ENCODE results near the gene CYGB. TPM values are rescaled to one million over a fixed set of nuclear protein-coding genes. Genes with fewer than 3 reads are reported as not detected.

The CYGB gene
- total and polyA plus RNA-seq, 9 of the 15 experiments (the other 6 are each of a cell fraction or from before 2014, with no cell fraction given) = 0.08 to 0.95 (median 0.18) TPM; not detected in 5

DNA sequence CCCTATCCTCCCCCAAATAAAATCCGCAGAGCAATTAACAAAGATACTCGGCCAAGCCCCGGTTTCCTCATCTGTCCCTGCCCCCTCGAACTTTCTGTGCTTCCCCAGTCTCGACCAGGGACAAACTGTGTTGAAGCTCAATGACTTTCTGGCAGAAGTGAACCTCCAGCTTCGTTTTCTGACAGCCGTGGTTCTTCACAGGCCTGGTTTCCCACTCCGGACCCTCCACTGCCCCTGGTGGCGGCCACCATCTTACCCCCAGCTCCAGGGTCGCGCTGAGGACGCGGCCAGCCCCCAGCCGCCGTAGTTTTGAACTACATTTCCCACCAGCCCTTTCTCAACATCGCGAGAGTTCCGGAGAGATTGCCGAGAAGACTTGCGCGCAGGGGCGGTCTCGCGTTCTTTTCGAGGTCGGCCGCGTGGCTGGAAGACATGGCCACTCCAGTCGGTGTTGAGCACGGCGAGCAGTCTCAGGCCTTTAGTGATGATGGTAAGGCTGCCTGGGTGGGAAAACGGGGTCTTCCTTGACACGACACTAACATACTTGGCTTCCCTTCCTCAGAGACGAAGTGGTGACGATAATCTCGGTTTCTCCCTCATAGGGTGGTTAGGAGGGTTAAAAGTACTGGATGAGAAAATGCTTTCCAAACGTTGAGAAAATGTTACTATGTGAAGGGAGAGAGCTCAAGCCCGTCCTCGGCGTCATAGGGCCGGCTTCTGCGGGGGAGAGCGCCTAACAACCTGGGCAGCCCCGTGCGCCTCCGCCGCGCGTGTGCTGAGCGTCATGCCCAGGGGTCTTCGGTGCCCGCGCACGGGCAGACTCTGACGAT lies 20.1 kb upstream of the CYGB start (continued):
- 0 out of 2 replicates have a peak, but pooled peaks have one; percentile 1 for TF ChIP-seq ZBTB43 (CRISPR knock-in tag; IDR thresholded peaks at IDR 0.05)
- TF ChIP-seq TRIM28 (IDR thresholded peaks at IDR 0.05) = peak; percentile 17; the same call in 1 of the 2 replicates
- no peak for TF ChIP-seq CGGBP1 (CRISPR knock-in tag; IDR thresholded peaks at IDR 0.05)
- TF ChIP-seq NUFIP1 (IDR thresholded peaks at IDR 0.05; ENCODE audit: partially characterized antibody) = no peak
- TF ChIP-seq, protein P1, sequence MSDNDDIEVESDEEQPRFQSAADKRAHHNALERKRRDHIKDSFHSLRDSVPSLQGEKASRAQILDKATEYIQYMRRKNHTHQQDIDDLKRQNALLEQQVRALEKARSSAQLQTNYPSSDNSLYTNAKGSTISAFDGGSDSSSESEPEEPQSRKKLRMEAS (CRISPR knock-in tag; IDR thresholded peaks at IDR 0.05) = peak; percentile 96
- no peak for TF ChIP-seq ZNF282 (CRISPR knock-in tag; IDR thresholded peaks at IDR 0.05)
- TF ChIP-seq ETS1 (conservative IDR thresholded peaks at IDR 0.05; ENCODE audit: control insufficient read depth, low read depth, low read length) = peak; percentile 93
- TF ChIP-seq TSC22D4 (tag; IDR thresholded peaks at IDR 0.05) = no peak
- TF ChIP-seq HDAC1 (IDR thresholded peaks at IDR 0.05) = 0 out of 4 replicates have a peak, but pooled peaks of 1 of the 2 experiments have one; percentile 19
- TF ChIP-seq ZNF124 (CRISPR knock-in tag; IDR thresholded peaks at IDR 0.05) = no peak
- TF ChIP-seq, protein P2, sequence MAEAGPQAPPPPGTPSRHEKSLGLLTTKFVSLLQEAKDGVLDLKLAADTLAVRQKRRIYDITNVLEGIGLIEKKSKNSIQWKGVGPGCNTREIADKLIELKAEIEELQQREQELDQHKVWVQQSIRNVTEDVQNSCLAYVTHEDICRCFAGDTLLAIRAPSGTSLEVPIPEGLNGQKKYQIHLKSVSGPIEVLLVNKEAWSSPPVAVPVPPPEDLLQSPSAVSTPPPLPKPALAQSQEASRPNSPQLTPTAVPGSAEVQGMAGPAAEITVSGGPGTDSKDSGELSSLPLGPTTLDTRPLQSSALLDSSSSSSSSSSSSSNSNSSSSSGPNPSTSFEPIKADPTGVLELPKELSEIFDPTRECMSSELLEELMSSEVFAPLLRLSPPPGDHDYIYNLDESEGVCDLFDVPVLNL (CRISPR knock-in tag; IDR thresholded peaks at IDR 0.05; ENCODE audit: low read depth) = peak; percentile 21; the same call in 1 of the 2 replicates
- TF ChIP-seq ZNF395 (CRISPR knock-in tag; IDR thresholded peaks at IDR 0.05) = peak; percentile 70; the same call in 1 of the 2 replicates
- TF ChIP-seq, protein P3, sequence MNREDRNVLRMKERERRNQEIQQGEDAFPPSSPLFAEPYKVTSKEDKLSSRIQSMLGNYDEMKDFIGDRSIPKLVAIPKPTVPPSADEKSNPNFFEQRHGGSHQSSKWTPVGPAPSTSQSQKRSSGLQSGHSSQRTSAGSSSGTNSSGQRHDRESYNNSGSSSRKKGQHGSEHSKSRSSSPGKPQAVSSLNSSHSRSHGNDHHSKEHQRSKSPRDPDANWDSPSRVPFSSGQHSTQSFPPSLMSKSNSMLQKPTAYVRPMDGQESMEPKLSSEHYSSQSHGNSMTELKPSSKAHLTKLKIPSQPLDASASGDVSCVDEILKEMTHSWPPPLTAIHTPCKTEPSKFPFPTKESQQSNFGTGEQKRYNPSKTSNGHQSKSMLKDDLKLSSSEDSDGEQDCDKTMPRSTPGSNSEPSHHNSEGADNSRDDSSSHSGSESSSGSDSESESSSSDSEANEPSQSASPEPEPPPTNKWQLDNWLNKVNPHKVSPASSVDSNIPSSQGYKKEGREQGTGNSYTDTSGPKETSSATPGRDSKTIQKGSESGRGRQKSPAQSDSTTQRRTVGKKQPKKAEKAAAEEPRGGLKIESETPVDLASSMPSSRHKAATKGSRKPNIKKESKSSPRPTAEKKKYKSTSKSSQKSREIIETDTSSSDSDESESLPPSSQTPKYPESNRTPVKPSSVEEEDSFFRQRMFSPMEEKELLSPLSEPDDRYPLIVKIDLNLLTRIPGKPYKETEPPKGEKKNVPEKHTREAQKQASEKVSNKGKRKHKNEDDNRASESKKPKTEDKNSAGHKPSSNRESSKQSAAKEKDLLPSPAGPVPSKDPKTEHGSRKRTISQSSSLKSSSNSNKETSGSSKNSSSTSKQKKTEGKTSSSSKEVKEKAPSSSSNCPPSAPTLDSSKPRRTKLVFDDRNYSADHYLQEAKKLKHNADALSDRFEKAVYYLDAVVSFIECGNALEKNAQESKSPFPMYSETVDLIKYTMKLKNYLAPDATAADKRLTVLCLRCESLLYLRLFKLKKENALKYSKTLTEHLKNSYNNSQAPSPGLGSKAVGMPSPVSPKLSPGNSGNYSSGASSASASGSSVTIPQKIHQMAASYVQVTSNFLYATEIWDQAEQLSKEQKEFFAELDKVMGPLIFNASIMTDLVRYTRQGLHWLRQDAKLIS (CRISPR knock-in tag; IDR thresholded peaks at IDR 0.05) = peak; percentile 89; the same call in 1 of the 2 replicates
- TF ChIP-seq HIVEP1 (CRISPR knock-in tag; IDR thresholded peaks at IDR 0.05) = 0 out of 2 replicates have a peak, but pooled peaks have one; percentile 8
- TF ChIP-seq ZFX (CRISPR knock-in tag; IDR thresholded peaks at IDR 0.05) = peak; percentile 94
- TF ChIP-seq RBM17 (IDR thresholded peaks at IDR 0.05; ENCODE audit: borderline replicate concordance, low read depth, low read length) = no peak
- TF ChIP-seq GATAD2B (IDR thresholded peaks at IDR 0.05; ENCODE audit: borderline replicate concordance) = 0 out of 2 replicates have a peak, but pooled peaks have one; percentile 47

Measured in K562 (cell line).